Nephron (organoid): Measurements from ENCODE around the gene BUD31.
"Not testable (repeated sequence)": the region's sequence is repeated elsewhere in the genome, so short reads cannot be mapped to it uniquely, and the experiment has no call there.

Experiments
- H3K27ac Mint-ChIP-seq, 3 experiments: 2 replicates each; pipeline ENCODE4 v1.8.0; 2020; ENCODE audit warnings: mixed read lengths in 3 of 3, mild to moderate bottlenecking in 2 of 3, moderate library complexity in 1 of 3
- H3K27me3 Mint-ChIP-seq: 2 replicates; pipeline ENCODE4 v1.8.0; 2021; ENCODE audit warnings: low read depth, mild to moderate bottlenecking, moderate library complexity, mixed read lengths
- H3K36me3 Mint-ChIP-seq: 2 replicates; pipeline ENCODE4 v1.8.0; 2020; ENCODE audit warnings: low read depth, mixed read lengths
- H3K4me1 Mint-ChIP-seq: 2 replicates; pipeline ENCODE4 v1.8.0; 2020; ENCODE audit warnings: mixed read lengths
- H3K4me3 Mint-ChIP-seq, 3 experiments: 2 replicates each; pipeline ENCODE4 v1.8.0; 2020; ENCODE audit warnings: mild to moderate bottlenecking in 3 of 3, mixed read lengths in 3 of 3, moderate library complexity in 2 of 3
- H3K9me3 Mint-ChIP-seq: 2 replicates; pipeline ENCODE4 v1.8.0; 2020; ENCODE audit warnings: mixed read lengths
- TF ChIP-seq, protein P1 (sequence below), 3 experiments: fragments of 200-600 bp; sonication (generic); IDR thresholded peaks; one replicate each; pipeline ENCODE4 v1.5.0; 2021; ENCODE audit warnings: antibody characterized with exemption in 3 of 3; ENCODE audit not compliant: unreplicated experiment in 3 of 3

The BUD31 gene

DNA sequence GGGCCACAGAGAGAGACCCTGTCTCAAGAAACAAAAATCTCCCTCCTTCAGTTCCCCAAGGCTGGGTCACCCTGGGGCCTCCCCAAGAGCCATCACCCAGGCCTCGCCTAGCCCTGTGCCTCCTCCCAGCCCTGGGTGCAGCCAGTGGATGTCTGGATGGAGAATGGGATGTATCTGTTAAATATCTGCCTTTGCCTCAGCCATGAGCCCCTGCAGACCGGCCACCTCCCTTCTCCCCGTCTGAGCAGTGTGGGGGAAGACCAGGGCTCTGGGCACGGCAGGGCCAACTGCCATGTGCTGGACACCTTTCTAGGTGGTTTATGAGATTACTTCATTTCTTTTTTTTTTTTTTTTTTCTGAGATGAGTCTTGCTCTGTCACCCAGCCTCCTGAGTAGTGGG, 24.2 kb upstream of the BUD31 start:
- TF ChIP-seq, protein P1, sequence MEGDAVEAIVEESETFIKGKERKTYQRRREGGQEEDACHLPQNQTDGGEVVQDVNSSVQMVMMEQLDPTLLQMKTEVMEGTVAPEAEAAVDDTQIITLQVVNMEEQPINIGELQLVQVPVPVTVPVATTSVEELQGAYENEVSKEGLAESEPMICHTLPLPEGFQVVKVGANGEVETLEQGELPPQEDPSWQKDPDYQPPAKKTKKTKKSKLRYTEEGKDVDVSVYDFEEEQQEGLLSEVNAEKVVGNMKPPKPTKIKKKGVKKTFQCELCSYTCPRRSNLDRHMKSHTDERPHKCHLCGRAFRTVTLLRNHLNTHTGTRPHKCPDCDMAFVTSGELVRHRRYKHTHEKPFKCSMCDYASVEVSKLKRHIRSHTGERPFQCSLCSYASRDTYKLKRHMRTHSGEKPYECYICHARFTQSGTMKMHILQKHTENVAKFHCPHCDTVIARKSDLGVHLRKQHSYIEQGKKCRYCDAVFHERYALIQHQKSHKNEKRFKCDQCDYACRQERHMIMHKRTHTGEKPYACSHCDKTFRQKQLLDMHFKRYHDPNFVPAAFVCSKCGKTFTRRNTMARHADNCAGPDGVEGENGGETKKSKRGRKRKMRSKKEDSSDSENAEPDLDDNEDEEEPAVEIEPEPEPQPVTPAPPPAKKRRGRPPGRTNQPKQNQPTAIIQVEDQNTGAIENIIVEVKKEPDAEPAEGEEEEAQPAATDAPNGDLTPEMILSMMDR (IDR thresholded peaks at IDR 0.05; ENCODE audit: unreplicated experiment in 3 of 3): no peak
- no peak overlapping the region for H3K27ac Mint-ChIP-seq

DNA sequence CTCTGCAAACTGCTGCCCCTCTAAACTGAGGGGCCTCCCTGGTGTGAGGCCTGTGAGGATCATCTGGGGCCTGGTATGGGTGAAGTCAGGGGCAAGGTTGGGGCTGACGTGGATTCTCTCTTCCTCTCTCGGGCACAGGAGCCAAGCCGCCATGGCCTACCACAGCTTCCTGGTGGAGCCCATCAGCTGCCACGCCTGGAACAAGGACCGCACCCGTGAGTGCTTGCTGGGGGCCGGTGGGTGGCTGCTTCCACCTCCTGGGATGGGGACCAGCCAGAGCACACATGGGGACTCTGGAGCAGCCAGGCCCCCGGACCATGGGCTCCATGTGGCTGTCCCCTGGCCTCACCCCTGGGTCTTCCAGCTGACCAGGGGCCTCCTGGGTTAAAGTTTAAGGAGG, 23.2 kb upstream of the BUD31 start:
- Mint-ChIP-seq H3K4me3 (no peak overlapping the region), H3K4me1 (no peaks in the 10 kb centered on the region), H3K9me3 (no peaks in the 10 kb centered on the region), H3K27ac (no peak overlapping the region), H3K27me3 (peaks cover 3% of the 10 kb centered on the region), H3K36me3 (no peaks in the 10 kb centered on the region)
- TF ChIP-seq, protein P1 (IDR thresholded peaks at IDR 0.05; ENCODE audit: unreplicated experiment in 3 of 3): no peak

More for the DNA sequence above, 24.2 kb upstream of the BUD31 start:
- peaks cover 6% of the 10 kb centered on the region for H3K4me1 Mint-ChIP-seq
- no peak overlapping the region for H3K4me3 Mint-ChIP-seq
- H3K36me3 Mint-ChIP-seq: no peaks in the 10 kb centered on the region
- H3K9me3 Mint-ChIP-seq: no peaks in the 10 kb centered on the region
- H3K27me3 Mint-ChIP-seq: peaks cover 3% of the 10 kb centered on the region

DNA sequence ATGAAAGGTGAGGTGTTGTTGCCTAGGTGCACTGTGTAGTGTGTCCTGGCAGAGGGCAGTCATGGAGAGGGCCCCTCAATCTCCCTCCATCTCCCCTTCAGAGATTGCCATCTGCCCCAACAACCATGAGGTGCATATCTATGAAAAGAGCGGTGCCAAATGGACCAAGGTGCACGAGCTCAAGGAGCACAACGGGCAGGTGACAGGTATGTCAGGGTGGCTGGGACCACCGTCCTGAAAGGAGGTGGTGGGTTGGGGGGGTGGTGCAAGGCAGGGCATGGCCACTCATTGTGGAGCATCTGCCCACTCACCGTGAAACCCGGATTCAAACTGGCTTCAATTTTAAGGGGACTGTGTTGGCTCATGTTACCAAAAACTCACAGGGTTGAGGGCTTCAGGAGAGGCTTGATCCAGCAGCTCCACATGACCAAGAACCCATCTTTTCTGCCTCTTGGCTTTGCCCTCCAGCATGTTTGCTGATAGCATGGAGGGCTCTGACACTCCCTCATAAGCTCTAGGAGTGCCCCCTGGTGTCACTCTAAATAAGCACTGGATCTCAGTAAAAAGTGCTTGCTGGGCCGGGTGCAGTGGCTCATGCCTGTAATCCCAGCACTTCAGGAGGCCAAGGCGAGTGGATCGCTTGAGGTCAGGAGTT, 22.1 kb upstream of the BUD31 start:
- Mint-ChIP-seq H3K27ac (no peak overlapping the region), H3K4me3 (no peak overlapping the region), H3K9me3 (no peaks in the 10 kb centered on the region), H3K4me1 (no peaks in the 10 kb centered on the region), H3K27me3 (peaks cover 3% of the 10 kb centered on the region), H3K36me3 (no peaks in the 10 kb centered on the region)
- TF ChIP-seq, protein P1 (IDR thresholded peaks at IDR 0.05; ENCODE audit: unreplicated experiment in 3 of 3): no peak

DNA sequence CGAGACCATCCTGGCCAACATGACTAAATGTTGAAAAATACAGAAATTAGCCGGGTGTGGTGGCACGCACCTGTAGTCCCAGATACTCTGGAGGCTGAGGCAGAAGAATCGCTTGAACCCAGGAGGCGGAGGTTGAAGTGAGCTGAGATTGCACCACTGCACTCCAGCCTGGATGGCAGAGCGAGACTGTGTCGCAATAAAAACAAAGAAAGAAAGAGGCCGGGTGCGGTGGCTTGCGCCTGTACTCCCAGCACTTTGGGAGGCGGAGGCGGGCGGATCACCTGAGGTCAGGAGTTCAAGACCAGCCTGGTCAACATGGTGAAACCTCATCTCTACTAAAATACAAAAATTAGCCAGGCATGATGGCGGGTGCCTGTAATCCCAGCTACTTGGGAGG, 21.5 kb upstream of the BUD31 start:
- not testable (repeated sequence) for H3K9me3 Mint-ChIP-seq, H3K36me3 Mint-ChIP-seq, H3K27ac Mint-ChIP-seq, H3K4me3 Mint-ChIP-seq, H3K27me3 Mint-ChIP-seq, H3K4me1 Mint-ChIP-seq

DNA sequence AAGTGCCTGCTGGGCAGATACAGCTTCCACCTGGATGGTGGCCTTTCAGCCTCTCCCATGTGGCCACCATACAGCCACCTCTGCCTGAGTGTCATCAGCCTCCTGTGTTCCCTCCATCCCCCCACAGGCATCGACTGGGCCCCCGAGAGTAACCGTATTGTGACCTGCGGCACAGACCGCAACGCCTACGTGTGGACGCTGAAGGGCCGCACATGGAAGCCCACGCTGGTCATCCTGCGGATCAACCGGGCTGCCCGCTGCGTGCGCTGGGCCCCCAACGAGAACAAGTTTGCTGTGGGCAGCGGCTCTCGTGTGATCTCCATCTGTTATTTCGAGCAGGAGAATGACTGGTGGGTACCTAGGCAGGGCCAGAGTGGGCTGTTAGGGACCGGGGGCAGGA, 20.9 kb upstream of the BUD31 start:
- Mint-ChIP-seq H3K27ac (no peak overlapping the region), H3K4me1 (no peaks in the 10 kb centered on the region), H3K36me3 (no peaks in the 10 kb centered on the region), H3K27me3 (peaks cover 3% of the 10 kb centered on the region), H3K4me3 (no peak overlapping the region), H3K9me3 (no peaks in the 10 kb centered on the region)
- TF ChIP-seq, protein P1 (IDR thresholded peaks at IDR 0.05; ENCODE audit: unreplicated experiment in 3 of 3): no peak

DNA sequence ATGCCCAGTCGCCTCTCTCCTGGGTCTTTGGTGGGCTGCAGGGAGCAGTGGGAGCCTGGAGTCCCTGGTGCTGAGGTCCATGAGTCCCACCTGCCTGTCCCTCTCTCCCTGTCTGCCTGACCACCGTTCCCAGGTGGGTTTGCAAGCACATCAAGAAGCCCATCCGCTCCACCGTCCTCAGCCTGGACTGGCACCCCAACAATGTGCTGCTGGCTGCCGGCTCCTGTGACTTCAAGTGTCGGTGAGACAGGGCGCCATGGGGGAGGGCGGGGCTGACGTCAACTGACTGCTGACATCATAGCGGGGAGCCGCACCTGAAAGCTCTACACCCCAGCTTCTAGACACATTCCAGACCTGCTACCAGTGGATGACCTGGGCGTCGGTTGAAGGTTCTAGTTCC, 19.0 kb upstream of the BUD31 start:
- no peaks in the 10 kb centered on the region for H3K27me3 Mint-ChIP-seq

More for the DNA sequence above, 19.0 kb upstream of the BUD31 start:
- TF ChIP-seq, protein P1 (IDR thresholded peaks at IDR 0.05; ENCODE audit: unreplicated experiment in 3 of 3): no peak
- no peak overlapping the region for H3K4me3 Mint-ChIP-seq
- no peak overlapping the region for H3K27ac Mint-ChIP-seq
- H3K36me3 Mint-ChIP-seq: no peaks in the 10 kb centered on the region
- H3K4me1 Mint-ChIP-seq: peaks cover 10% of the 10 kb centered on the region
- H3K9me3 Mint-ChIP-seq: no peaks in the 10 kb centered on the region
